CD4-positive, alpha-beta T cell (primary cell): ENCODE data around the gene LAGE3. TPM values are rescaled to one million over a fixed set of nuclear protein-coding genes. Genes with fewer than 3 reads are reported as not detected.

Experiments used
- ATAC-seq: fragments of 200-7000 bp; cut with Tn5 transposase; one replicate; pipeline ENCODE4 v1.10.0; 2022; ENCODE audit warnings: mild to moderate bottlenecking; ENCODE audit not compliant: poor library complexity
- CTCF ChIA-PET: fragments of 350-600 bp; sonication (Branson Sonifier 250); formaldehyde crosslinking; loops from one replicate; lab custom pipeline; 2021; ENCODE audit warnings: antibody characterized with exemption, inconsistent platforms; lab: Charles Lee
- POLR2A ChIA-PET: fragments of 350-600 bp; sonication (Branson Sonifier 250); formaldehyde crosslinking; loops from one replicate; lab custom pipeline; 2021; ENCODE audit warnings: antibody characterized with exemption, inconsistent platforms; lab: Charles Lee
- DNase-seq, 14 experiments: peaks; one replicate each; pipeline ENCODE4 v3.0.0-alpha.2; 2013 to 2020; ENCODE audit warnings: mixed read lengths in 2 of 14
- H3K27ac ChIP-seq, 2 donors: one replicate each; pipeline versions ENCODE4 v1.5.1 to v1.7.0; 2013; ENCODE audit warnings: low read length in 2 of 2, low read depth in 1 of 2, mild to moderate bottlenecking in 1 of 2
- H3K27me3 ChIP-seq, 2 experiments: 1 replicate in 1 of 2; 2 replicates in 1 of 2; pipeline versions ENCODE4 v1.6.1 to v1.7.0; 2013; ENCODE audit warnings: low read length in 2 of 2, control low read depth in 1 of 2, mild to moderate bottlenecking in 1 of 2, moderate library complexity in 1 of 2; ENCODE audit not compliant: insufficient read depth in 2 of 2, control insufficient read depth in 1 of 2
- H3K36me3 ChIP-seq: one replicate; pipeline ENCODE4 v1.6.1; 2013; ENCODE audit warnings: low read length, control low read depth; ENCODE audit not compliant: insufficient read depth
- H3K4me1 ChIP-seq: one replicate; pipeline ENCODE4 v1.6.1; 2013; ENCODE audit warnings: low read length, control low read depth; ENCODE audit not compliant: insufficient read depth
- H3K4me3 ChIP-seq: one replicate; pipeline ENCODE4 v1.5.1; 2013; ENCODE audit warnings: mild to moderate bottlenecking, low read length, moderate library complexity
- H3K9me3 ChIP-seq, 2 experiments: 1 replicate in 1 of 2; 2 replicates in 1 of 2; pipeline versions ENCODE4 v1.6.1 to v1.7.0; 2013; ENCODE audit warnings: low read length in 2 of 2, mild to moderate bottlenecking in 2 of 2, control low read depth in 1 of 2, moderate library complexity in 1 of 2; ENCODE audit not compliant: control insufficient read depth in 1 of 2, insufficient read depth in 1 of 2
- H3K27ac Mint-ChIP-seq: one replicate; pipeline ENCODE4 v1.8.0; 2020; ENCODE audit warnings: mixed read lengths
- H3K27me3 Mint-ChIP-seq: one replicate; pipeline ENCODE4 v1.8.0; 2021; ENCODE audit warnings: mixed read lengths
- H3K36me3 Mint-ChIP-seq: one replicate; pipeline ENCODE4 v1.8.0; 2021; ENCODE audit warnings: low read depth, mixed read lengths
- H3K4me1 Mint-ChIP-seq: one replicate; pipeline ENCODE4 v1.8.0; 2021; ENCODE audit warnings: low read depth, mixed read lengths
- H3K4me3 Mint-ChIP-seq: one replicate; pipeline ENCODE4 v1.8.0; 2020; ENCODE audit warnings: mild to moderate bottlenecking, mixed read lengths
- H3K9me3 Mint-ChIP-seq: one replicate; pipeline ENCODE4 v1.8.0; 2020; ENCODE audit warnings: mixed read lengths
- CTCF ChIP-seq: fragments of 200-600 bp; IDR thresholded peaks from one replicate; pipeline ENCODE4 v1.8.0; 2022; ENCODE audit warnings: antibody characterized with exemption, mild to moderate bottlenecking
- intact Hi-C, 2 experiments: fragments of 100-400 bp; cut with DNase I in 1 of 2; cut with micrococcal nuclease in 1 of 2; formaldehyde crosslinking; loops; one replicate each; pipeline versions ENCODE4 v1.15.1 to v1.9.0; 2023 to 2025; cut with DNase I, micrococcal nuclease
- total RNA-seq, 174 experiments: library from RNA in 2 of 174; stranded (reverse) in 2 of 174; gene quantifications; one replicate each; pipeline ENCODE4 v1.2.3 and lab custom pipeline; 2021 to 2026

The LAGE3 gene
- total RNA-seq, 2 experiments from 2014 or later = 5.7 to 6.6 TPM

- peaks cover 24% of the 10 kb centered on the region for H3K4me1 ChIP-seq
- Mint-ChIP-seq H3K4me3 (peak overlapping the region; percentile 56), H3K9me3 (no peaks in the 10 kb centered on the region), H3K27me3 (no peaks in the 10 kb centered on the region), H3K36me3 (peaks cover 7% of the 10 kb centered on the region), H3K4me1 (peaks cover 23% of the 10 kb centered on the region), H3K27ac (peak overlapping the region; percentile 90)
- ChIA-PET CTCF (no interaction called here), POLR2A (interaction anchor here (1.0 to 1.2 kb wide), 2 partner anchors 33 to 78 kb away, joined by 3 read pairs; no protein-coding TSS in a partner anchor)
- intact Hi-C loops = loop anchor here in 1 of 2 experiments (5.0 kb wide), 1 partner anchor 40 kb away; the partner anchor contains the start of gene FAM3A
- ATAC-seq = no peak
- DNase-seq = no peak
- H3K27me3 ChIP-seq = no peaks in the 10 kb centered on the region
- H3K9me3 ChIP-seq = no peaks in the 10 kb centered on the region
- no peak overlapping the region for H3K27ac ChIP-seq
- H3K4me3 ChIP-seq = no peak overlapping the region
- H3K36me3 ChIP-seq = no peaks in the 10 kb centered on the region
- TF ChIP-seq CTCF = no peak
Measured at GRCh38 chrX:154476821-154477220, 2.3 kb downstream of the LAGE3 start.

GRCh38 chrX:154473683-154474082 lies 5.4 kb downstream of the LAGE3 start:
- ATAC-seq (no peak), DNase-seq (no peak)
- CTCF ChIA-PET = no interaction called here
- no peak for TF ChIP-seq CTCF
- peaks cover 14% of the 10 kb centered on the region for H3K36me3 ChIP-seq
- H3K4me3 ChIP-seq = no peak overlapping the region
- intact Hi-C loops = no loop called here
- Mint-ChIP-seq H3K9me3 (no peaks in the 10 kb centered on the region), H3K27ac (no peak overlapping the region), H3K4me1 (peaks cover 14% of the 10 kb centered on the region), H3K4me3 (no peak overlapping the region), H3K36me3 (peaks cover 17% of the 10 kb centered on the region), H3K27me3 (no peaks in the 10 kb centered on the region)
- H3K9me3 ChIP-seq = no peaks in the 10 kb centered on the region
- no peaks in the 10 kb centered on the region for H3K27me3 ChIP-seq
- H3K4me1 ChIP-seq = peaks cover 16% of the 10 kb centered on the region
- POLR2A ChIA-PET = no interaction called here
- H3K27ac ChIP-seq = no peak overlapping the region

- H3K36me3 Mint-ChIP-seq = peaks cover 19% of the 10 kb centered on the region
- no peaks in the 10 kb centered on the region for H3K27me3 Mint-ChIP-seq
- H3K4me1 Mint-ChIP-seq = peaks cover 14% of the 10 kb centered on the region
- Histone ChIP-seq H3K36me3 (peaks cover 20% of the 10 kb centered on the region), H3K27me3 (no peaks in the 10 kb centered on the region), H3K4me3 (no peak overlapping the region), H3K9me3 (no peaks in the 10 kb centered on the region), H3K27ac (no peak overlapping the region), H3K4me1 (peaks cover 12% of the 10 kb centered on the region)
- POLR2A ChIA-PET = no interaction called here
- no peak overlapping the region for H3K4me3 Mint-ChIP-seq
- CTCF ChIA-PET = no interaction called here
- intact Hi-C loops = no loop called here
- no peak overlapping the region for H3K27ac Mint-ChIP-seq
- TF ChIP-seq CTCF = no peak
- ATAC-seq (no peak), DNase-seq (peak in 1 of 14 experiments; percentile 15)
- H3K9me3 Mint-ChIP-seq = no peaks in the 10 kb centered on the region
Measured at GRCh38 chrX:154472685-154473632, 6.1 kb downstream of the LAGE3 start.
